ENCODE results near the gene PDE4D.

DNA sequence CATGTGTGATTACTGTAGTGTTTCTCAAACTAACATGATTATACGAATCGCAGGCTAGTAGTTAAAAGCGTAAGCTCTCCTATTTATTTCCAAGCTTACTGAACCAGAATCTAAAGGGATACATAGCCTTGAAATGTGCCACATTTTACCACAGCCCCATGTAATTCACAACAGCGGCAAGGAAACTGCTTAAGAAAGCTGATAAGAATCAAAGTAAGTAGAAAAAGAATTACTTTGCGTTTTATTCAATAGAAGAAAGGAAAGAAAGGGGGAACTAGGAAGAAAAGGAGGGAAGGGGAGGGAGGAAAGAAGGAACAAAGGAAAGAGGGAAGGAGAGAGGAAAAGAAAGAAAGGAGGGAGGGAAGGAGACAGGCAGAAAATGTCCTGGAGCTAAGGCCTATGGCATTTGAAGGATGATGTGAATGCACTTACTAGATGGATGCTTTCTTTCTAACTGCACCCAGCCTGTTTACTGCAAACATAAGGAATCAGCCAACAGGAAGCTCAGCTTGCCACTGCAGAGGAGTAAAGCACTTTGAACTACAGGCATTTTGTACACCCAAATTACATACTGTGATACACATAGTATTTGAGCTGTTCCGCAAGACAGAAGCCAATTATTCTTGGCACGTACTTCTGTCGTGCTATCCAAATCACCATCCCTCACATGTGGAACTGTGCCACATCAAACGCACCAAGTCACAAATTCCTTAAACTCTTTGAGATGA, 789.0 kb downstream of the PDE4D start:
- TF ChIP-seq EZH2phosphoT487 (IDR thresholded peaks at IDR 0.05; ENCODE audit: insufficient read depth, low read depth) (no peak), EZH2 (IDR thresholded peaks at IDR 0.05; ENCODE audit: insufficient read depth, poor library complexity, severe bottlenecking) (no peak)

All from GM23248 (cell line).